ENCODE data around the gene CLEC4F. TPM values are rescaled to one million over a fixed set of nuclear protein-coding genes. Genes with fewer than 3 reads are reported as not detected.

The CLEC4F gene
- total and polyA plus RNA-seq, 2 donors (not counting 3 experiments of a cell fraction or from before 2014, with no cell fraction given) = not detected

DNA sequence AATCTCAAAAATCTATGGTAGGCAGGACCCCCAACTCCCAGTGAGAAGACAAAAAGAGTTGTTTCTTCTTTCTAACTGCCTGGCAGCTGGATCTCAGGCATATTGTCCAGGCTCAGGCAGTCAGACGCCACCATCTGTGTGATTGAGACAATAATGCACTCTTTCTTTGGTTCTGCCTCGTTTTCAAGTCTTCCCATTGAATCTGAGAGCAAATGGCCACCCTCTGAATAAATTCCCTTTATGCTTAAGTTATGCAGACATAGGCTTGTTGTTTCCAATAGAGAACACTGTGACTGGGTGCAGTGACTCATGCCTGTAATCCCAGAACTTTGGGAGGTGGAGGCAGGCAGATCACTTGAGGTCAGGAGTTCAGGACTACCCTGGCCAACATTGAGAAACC is 30.5 kb upstream of the CLEC4F start:
- ChIA-PET CTCF (interaction anchor here (1.6 kb wide), 1 partner anchor 97 kb away, joined by 5 read pairs; no protein-coding TSS in a partner anchor), POLR2A (no interaction called here)
- Histone ChIP-seq H3K27me3 (ENCODE audit: control insufficient read depth in 2 of 2, insufficient read depth in 2 of 2, low read length in 2 of 2) (peaks cover 6 to 9% of the 10 kb centered on the region in 2 experiments), H3K27ac (ENCODE audit: insufficient read depth, low read depth, low read length) (no peak overlapping the region), H3K9me1 (replicated peaks; ENCODE audit: control insufficient read depth, extremely low read depth, insufficient read depth, low read length) (no peaks in the 10 kb centered on the region), H3K9me3 (replicated peaks; ENCODE audit: control insufficient read depth, insufficient read depth, low read length) (no peaks in the 10 kb centered on the region), H3K4me2 (ENCODE audit: insufficient read depth, low read length) (no peak overlapping the region), H3K9ac (replicated peaks; ENCODE audit: extremely low read depth, insufficient read depth, low read length) (no peak overlapping the region), H3K36me3 (ENCODE audit: control insufficient read depth in 2 of 2, extremely low read depth in 1 of 2, insufficient read depth in 2 of 2, low read length in 2 of 2) (no peaks in the 10 kb centered on the region), H4K20me1 (replicated peaks; ENCODE audit: control insufficient read depth, extremely low read depth, insufficient read depth, low read length) (no peaks in the 10 kb centered on the region), H3K4me3 (replicated peaks in 1 of 3; ENCODE audit: insufficient read depth in 1 of 3, low read depth in 1 of 3, low read length in 3 of 3) (no peak overlapping the region), H3K4me1 (ENCODE audit: control insufficient read depth, extremely low read depth, insufficient read depth, low read length) (no peaks in the 10 kb centered on the region), H3K79me2 (ENCODE audit: control insufficient read depth, insufficient read depth, low read length) (no peaks in the 10 kb centered on the region), H2AFZ (ENCODE audit: low read depth, low read length) (no peak overlapping the region)
- intact Hi-C loops (cut with micrococcal nuclease) = no loop called here
- TF ChIP-seq JUN (IDR thresholded peaks at IDR 0.05; ENCODE audit: borderline replicate concordance, insufficient read depth, insufficient read length, low read depth) (no peak), FOS (IDR thresholded peaks at IDR 0.05; ENCODE audit: borderline replicate concordance, insufficient read depth, low read length) (no peak), MYC (IDR thresholded peaks at IDR 0.05; ENCODE audit: low read depth, low read length) (no peak), POLR2AphosphoS5 (IDR thresholded peaks at IDR 0.05; ENCODE audit: insufficient read depth, low read depth, low read length) (no peak), POLR2A (IDR thresholded peaks at IDR 0.05; ENCODE audit: low read depth, low read length) (no peak), GATA2 (IDR thresholded peaks at IDR 0.05; ENCODE audit: insufficient read depth, insufficient read length, low read depth, low read length) (no peak), EZH2 (IDR thresholded peaks at IDR 0.05; ENCODE audit: borderline replicate concordance, low read depth, low read length, severe bottlenecking) (no peak)
- TF ChIP-seq, protein P1, sequence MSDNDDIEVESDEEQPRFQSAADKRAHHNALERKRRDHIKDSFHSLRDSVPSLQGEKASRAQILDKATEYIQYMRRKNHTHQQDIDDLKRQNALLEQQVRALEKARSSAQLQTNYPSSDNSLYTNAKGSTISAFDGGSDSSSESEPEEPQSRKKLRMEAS (IDR thresholded peaks at IDR 0.05; ENCODE audit: insufficient read depth, insufficient read length) = no peak
- TF ChIP-seq, protein P2, sequence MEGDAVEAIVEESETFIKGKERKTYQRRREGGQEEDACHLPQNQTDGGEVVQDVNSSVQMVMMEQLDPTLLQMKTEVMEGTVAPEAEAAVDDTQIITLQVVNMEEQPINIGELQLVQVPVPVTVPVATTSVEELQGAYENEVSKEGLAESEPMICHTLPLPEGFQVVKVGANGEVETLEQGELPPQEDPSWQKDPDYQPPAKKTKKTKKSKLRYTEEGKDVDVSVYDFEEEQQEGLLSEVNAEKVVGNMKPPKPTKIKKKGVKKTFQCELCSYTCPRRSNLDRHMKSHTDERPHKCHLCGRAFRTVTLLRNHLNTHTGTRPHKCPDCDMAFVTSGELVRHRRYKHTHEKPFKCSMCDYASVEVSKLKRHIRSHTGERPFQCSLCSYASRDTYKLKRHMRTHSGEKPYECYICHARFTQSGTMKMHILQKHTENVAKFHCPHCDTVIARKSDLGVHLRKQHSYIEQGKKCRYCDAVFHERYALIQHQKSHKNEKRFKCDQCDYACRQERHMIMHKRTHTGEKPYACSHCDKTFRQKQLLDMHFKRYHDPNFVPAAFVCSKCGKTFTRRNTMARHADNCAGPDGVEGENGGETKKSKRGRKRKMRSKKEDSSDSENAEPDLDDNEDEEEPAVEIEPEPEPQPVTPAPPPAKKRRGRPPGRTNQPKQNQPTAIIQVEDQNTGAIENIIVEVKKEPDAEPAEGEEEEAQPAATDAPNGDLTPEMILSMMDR (IDR thresholded peaks at IDR 0.05; ENCODE audit: extremely low read depth in 1 of 2, insufficient read depth in 1 of 2, low read depth in 1 of 2, low read length in 2 of 2) = no peak
- dilution Hi-C loops (cut with MboI; ENCODE audit: extremely low pct_ligation_motif_present, low sequenced_read_pairs) = no loop called here
- FAIRE-seq = no peak
- DNase-seq (ENCODE audit: low read depth, low spot score) = no peak
- no TSS peak for BruUV-seq (replicated peaks)
